Dendritic cell treated with granulocyte-macrophage colony-stimulating factor and Interleukin-4, amounts not matched to agents 40 ng/mL and 50 ng/mL, for 4 days (primary cell): ENCODE measurements around the gene PCCA.

Source experiments
- H3K27ac Mint-ChIP-seq: one replicate; pipeline ENCODE4 v1.8.0; 2022; ENCODE audit warnings: mild to moderate bottlenecking, mixed read lengths
- H3K27me3 Mint-ChIP-seq: one replicate; pipeline ENCODE4 v1.8.0; 2022; ENCODE audit warnings: mild to moderate bottlenecking, mixed read lengths
- H3K36me3 Mint-ChIP-seq: one replicate; pipeline ENCODE4 v1.8.0; 2022; ENCODE audit warnings: low read depth, mixed read lengths
- H3K4me1 Mint-ChIP-seq: one replicate; pipeline ENCODE4 v1.8.0; 2022; ENCODE audit warnings: low read depth, mixed read lengths
- H3K4me3 Mint-ChIP-seq: one replicate; pipeline ENCODE4 v1.8.0; 2022; ENCODE audit warnings: mild to moderate bottlenecking, moderate library complexity, mixed read lengths
- H3K9me3 Mint-ChIP-seq: one replicate; pipeline ENCODE4 v1.8.0; 2022; ENCODE audit warnings: mixed read lengths
- intact Hi-C: fragments of 100-400 bp; cut with micrococcal nuclease; formaldehyde crosslinking; loops from one replicate; pipeline ENCODE4 v1.15.0; 2022

Gene PCCA

GRCh38 chr13:100349594-100349993 lies 260.7 kb downstream of the PCCA start:
- Mint-ChIP-seq H3K27ac (no peak overlapping the region), H3K36me3 (no peaks in the 10 kb centered on the region), H3K9me3 (peaks cover 5% of the 10 kb centered on the region), H3K4me3 (no peak overlapping the region), H3K27me3 (no peaks in the 10 kb centered on the region), H3K4me1 (no peaks in the 10 kb centered on the region)
- intact Hi-C loops, result no loop called here

- H3K9me3 Mint-ChIP-seq, result peaks cover 5% of the 10 kb centered on the region
- intact Hi-C loops, result no loop called here
- H3K4me1 Mint-ChIP-seq, result no peaks in the 10 kb centered on the region
- no peak overlapping the region for H3K4me3 Mint-ChIP-seq
- no peak overlapping the region for H3K27ac Mint-ChIP-seq
- H3K36me3 Mint-ChIP-seq, result no peaks in the 10 kb centered on the region
- H3K27me3 Mint-ChIP-seq, result no peaks in the 10 kb centered on the region
Observed at GRCh38 chr13:100350601-100351000, 261.7 kb downstream of the PCCA start.

DNA sequence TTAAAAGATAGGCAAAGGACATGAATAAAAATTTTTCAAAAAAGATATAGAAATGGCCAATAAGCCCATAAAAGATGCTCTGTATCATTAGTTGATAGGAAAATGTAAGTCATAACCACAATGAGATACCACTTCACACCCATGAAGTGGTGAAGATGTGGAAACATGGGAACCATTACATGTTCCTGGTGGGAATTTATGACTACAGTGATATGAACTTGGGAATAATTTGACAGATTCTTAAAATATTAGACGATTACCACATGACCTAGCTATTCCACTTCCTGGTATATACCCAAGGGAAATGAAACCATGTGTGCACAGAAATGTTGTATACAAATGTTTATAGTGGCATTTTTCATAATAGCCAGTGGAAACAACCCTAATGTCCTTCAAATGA lies 267.5 kb downstream of the PCCA start:
- Mint-ChIP-seq H3K27ac (no peak overlapping the region), H3K36me3 (no peaks in the 10 kb centered on the region), H3K9me3 (peaks cover 5% of the 10 kb centered on the region), H3K27me3 (no peaks in the 10 kb centered on the region), H3K4me1 (no peaks in the 10 kb centered on the region), H3K4me3 (no peak overlapping the region)
- intact Hi-C loops, result no loop called here

DNA sequence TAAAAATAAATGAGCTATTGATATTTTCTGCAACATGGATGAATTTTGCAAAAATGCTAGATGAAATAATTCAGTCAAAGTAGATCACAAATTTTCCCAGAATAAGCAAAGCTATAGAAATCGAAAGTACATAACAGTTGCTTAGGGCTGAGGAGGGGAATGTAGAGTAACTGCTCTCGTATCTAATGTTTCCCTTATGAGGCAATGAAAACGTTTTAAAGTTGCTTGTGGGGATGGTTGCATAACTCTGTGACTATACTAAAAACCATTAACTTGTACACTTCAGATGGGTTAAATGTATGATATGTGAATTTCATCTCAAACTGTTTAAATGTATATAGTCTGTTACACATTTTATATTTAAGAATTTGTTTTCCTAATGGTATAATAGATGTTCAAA lies 268.0 kb downstream of the PCCA start:
- H3K36me3 Mint-ChIP-seq, result no peaks in the 10 kb centered on the region
- no peak overlapping the region for H3K27ac Mint-ChIP-seq
- intact Hi-C loops, result no loop called here
- no peak overlapping the region for H3K4me3 Mint-ChIP-seq
- H3K27me3 Mint-ChIP-seq, result peaks cover 1% of the 10 kb centered on the region
- no peaks in the 10 kb centered on the region for H3K4me1 Mint-ChIP-seq
- peaks cover 5% of the 10 kb centered on the region for H3K9me3 Mint-ChIP-seq

GRCh38 chr13:100357764-100358163 lies 268.9 kb downstream of the PCCA start:
- peaks cover 1% of the 10 kb centered on the region for H3K27me3 Mint-ChIP-seq
- no peaks in the 10 kb centered on the region for H3K4me1 Mint-ChIP-seq
- peaks cover 5% of the 10 kb centered on the region for H3K9me3 Mint-ChIP-seq
- no peak overlapping the region for H3K27ac Mint-ChIP-seq
- intact Hi-C loops, result no loop called here
- H3K36me3 Mint-ChIP-seq, result no peaks in the 10 kb centered on the region
- no peak overlapping the region for H3K4me3 Mint-ChIP-seq

- H3K27me3 Mint-ChIP-seq, result peaks cover 5% of the 10 kb centered on the region
- H3K4me3 Mint-ChIP-seq, result no peak overlapping the region
- H3K9me3 Mint-ChIP-seq, result no peaks in the 10 kb centered on the region
- H3K27ac Mint-ChIP-seq, result no peak overlapping the region
- H3K36me3 Mint-ChIP-seq, result no peaks in the 10 kb centered on the region
- H3K4me1 Mint-ChIP-seq, result no peaks in the 10 kb centered on the region
- intact Hi-C loops, result no loop called here
Observed at GRCh38 chr13:100361504-100361903, 272.6 kb downstream of the PCCA start.

DNA sequence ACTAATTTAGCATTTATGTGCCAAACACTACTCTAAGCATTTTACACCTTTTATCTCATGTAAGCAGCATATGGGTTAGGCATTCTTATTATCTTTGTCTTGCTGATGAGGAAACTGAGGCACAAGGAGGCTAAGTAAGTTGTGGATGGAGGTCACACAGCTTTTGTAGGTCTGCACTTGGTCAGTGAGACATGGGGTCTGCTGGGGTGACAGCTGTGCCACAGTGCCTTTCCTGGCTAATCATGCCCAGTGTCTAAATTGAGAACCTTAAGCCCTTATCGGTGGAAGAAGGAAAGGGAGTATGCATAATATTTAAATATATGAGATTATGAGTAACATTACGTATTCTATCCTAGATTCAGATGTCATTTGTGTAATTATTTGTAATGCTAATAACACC lies 273.5 kb downstream of the PCCA start:
- no peaks in the 10 kb centered on the region for H3K36me3 Mint-ChIP-seq
- intact Hi-C loops, result no loop called here
- no peak overlapping the region for H3K4me3 Mint-ChIP-seq
- no peaks in the 10 kb centered on the region for H3K9me3 Mint-ChIP-seq
- H3K27me3 Mint-ChIP-seq, result peaks cover 5% of the 10 kb centered on the region
- no peaks in the 10 kb centered on the region for H3K4me1 Mint-ChIP-seq
- H3K27ac Mint-ChIP-seq, result no peak overlapping the region

DNA sequence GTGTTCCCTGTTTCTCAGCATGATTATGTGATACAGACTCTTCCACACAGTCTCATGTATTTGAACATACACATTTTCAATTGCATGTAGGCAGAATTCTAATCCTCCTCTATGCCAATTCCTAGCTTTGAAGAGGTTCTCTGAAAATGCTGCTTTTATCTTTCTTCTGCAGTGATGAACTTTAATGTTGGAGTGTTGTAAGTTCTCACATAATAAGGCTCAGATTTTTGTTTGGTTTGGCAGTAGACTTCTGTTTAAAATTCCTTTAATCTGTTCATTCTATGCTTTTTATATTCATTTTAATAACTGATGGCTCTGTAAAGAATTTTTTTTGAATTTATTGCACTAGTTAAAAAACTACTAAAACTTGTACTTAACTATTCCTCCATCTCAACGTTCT lies 273.9 kb downstream of the PCCA start:
- H3K36me3 Mint-ChIP-seq, result no peaks in the 10 kb centered on the region
- intact Hi-C loops, result no loop called here
- no peaks in the 10 kb centered on the region for H3K4me1 Mint-ChIP-seq
- H3K4me3 Mint-ChIP-seq, result no peak overlapping the region
- H3K9me3 Mint-ChIP-seq, result no peaks in the 10 kb centered on the region
- H3K27ac Mint-ChIP-seq, result no peak overlapping the region
- H3K27me3 Mint-ChIP-seq, result peaks cover 5% of the 10 kb centered on the region

GRCh38 chr13:100363285-100363711 lies 274.4 kb downstream of the PCCA start:
- H3K36me3 Mint-ChIP-seq, result no peaks in the 10 kb centered on the region
- intact Hi-C loops, result no loop called here

DNA sequence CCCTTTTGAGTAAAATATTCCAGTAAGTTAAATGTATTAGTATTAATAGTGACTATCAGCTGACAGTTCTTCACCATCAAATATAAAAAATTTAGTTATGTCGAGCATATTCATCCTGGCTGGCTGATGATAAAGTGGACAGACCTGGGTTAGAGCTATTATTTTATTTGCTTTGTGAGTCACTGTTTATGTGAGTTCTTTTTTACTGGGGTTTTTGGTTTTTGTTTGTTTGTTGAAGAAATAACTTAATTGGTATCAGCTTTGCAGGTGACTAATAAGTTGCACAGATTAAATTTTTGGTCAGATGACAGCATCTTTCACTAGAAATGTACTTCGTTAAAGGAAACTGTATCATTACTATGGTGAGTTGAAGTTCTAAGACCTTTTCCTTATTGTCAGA lies 275.0 kb downstream of the PCCA start:
- Mint-ChIP-seq H3K27ac (no peak overlapping the region), H3K9me3 (no peaks in the 10 kb centered on the region), H3K36me3 (no peaks in the 10 kb centered on the region), H3K4me1 (no peaks in the 10 kb centered on the region), H3K4me3 (no peak overlapping the region), H3K27me3 (peaks cover 5% of the 10 kb centered on the region)
- intact Hi-C loops, result no loop called here

More at GRCh38 chr13:100363285-100363711, 274.4 kb downstream of the PCCA start:
- Mint-ChIP-seq H3K4me1 (no peaks in the 10 kb centered on the region), H3K27ac (no peak overlapping the region), H3K27me3 (peaks cover 5% of the 10 kb centered on the region), H3K9me3 (no peaks in the 10 kb centered on the region), H3K4me3 (no peak overlapping the region)

DNA sequence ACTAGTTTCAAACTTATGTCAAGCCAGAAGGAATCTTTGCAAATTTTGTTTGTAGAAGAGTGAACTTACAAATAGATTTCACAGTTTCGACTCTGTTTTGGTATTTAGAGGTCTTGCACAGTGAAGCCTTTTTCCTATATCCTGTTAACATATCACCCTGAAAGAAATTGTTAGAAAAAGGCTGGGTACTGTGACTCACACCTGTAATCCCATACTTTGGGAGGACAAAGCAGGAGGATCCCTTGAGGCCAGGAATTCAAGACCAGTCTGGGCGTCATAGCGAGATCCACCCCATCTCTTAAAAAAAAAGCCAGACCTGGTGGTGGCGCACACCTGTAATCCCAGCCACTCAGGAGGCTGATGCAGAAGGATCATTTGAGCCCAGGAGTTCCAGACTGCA lies 275.7 kb downstream of the PCCA start:
- H3K4me3 Mint-ChIP-seq, result no peak overlapping the region

GRCh38 chr13:100365680-100366079 lies 276.8 kb downstream of the PCCA start:
- peaks cover 7% of the 10 kb centered on the region for H3K27me3 Mint-ChIP-seq
- H3K4me1 Mint-ChIP-seq, result no peaks in the 10 kb centered on the region

More for the DNA sequence above, 275.7 kb downstream of the PCCA start:
- no peaks in the 10 kb centered on the region for H3K36me3 Mint-ChIP-seq
- intact Hi-C loops, result no loop called here
- H3K27ac Mint-ChIP-seq, result no peak overlapping the region
- peaks cover 5% of the 10 kb centered on the region for H3K27me3 Mint-ChIP-seq
- H3K9me3 Mint-ChIP-seq, result no peaks in the 10 kb centered on the region
- H3K4me1 Mint-ChIP-seq, result no peaks in the 10 kb centered on the region

GRCh38 chr13:100378533-100378932 lies 289.6 kb downstream of the PCCA start:
- H3K27ac Mint-ChIP-seq, result no peak overlapping the region
- no peak overlapping the region for H3K4me3 Mint-ChIP-seq
- H3K27me3 Mint-ChIP-seq, result peaks cover 57% of the 10 kb centered on the region
- peaks cover 16% of the 10 kb centered on the region for H3K4me1 Mint-ChIP-seq
- H3K9me3 Mint-ChIP-seq, result peaks cover 43% of the 10 kb centered on the region
- H3K36me3 Mint-ChIP-seq, result peaks cover 41% of the 10 kb centered on the region
- intact Hi-C loops, result no loop called here

More at GRCh38 chr13:100365680-100366079, 276.8 kb downstream of the PCCA start:
- H3K36me3 Mint-ChIP-seq, result no peaks in the 10 kb centered on the region
- H3K9me3 Mint-ChIP-seq, result no peaks in the 10 kb centered on the region
- no peak overlapping the region for H3K4me3 Mint-ChIP-seq
- intact Hi-C loops, result no loop called here
- H3K27ac Mint-ChIP-seq, result no peak overlapping the region

GRCh38 chr13:100381595-100382224 lies 292.8 kb downstream of the PCCA start:
- H3K27me3 Mint-ChIP-seq, result peaks cover 39% of the 10 kb centered on the region
- no peak overlapping the region for H3K27ac Mint-ChIP-seq
- peaks cover 29% of the 10 kb centered on the region for H3K36me3 Mint-ChIP-seq

DNA sequence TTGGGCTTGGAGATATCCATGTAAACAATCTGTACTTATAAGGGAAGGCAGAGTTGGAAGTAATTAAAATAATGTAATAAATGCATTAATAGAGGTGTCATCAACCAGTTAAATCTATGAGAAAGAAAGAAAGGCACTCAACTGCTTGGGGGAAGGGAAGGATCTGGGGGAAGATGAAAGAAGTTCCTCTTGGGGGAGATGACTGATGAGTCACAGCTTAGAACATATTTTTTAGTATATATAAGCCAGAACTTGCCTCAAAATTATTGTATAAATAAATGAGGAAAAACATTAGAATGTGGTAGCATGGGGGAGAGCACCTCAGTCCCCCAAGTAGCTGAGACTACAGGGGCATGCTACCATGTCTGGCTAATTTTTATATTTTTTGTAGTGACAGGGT lies 293.9 kb downstream of the PCCA start:
- no peak overlapping the region for H3K27ac Mint-ChIP-seq
- H3K4me3 Mint-ChIP-seq, result no peak overlapping the region
- intact Hi-C loops, result no loop called here
- H3K4me1 Mint-ChIP-seq, result peaks cover 14% of the 10 kb centered on the region
- peaks cover 33% of the 10 kb centered on the region for H3K27me3 Mint-ChIP-seq
- H3K9me3 Mint-ChIP-seq, result peaks cover 20% of the 10 kb centered on the region
- peaks cover 23% of the 10 kb centered on the region for H3K36me3 Mint-ChIP-seq

More at GRCh38 chr13:100381595-100382224, 292.8 kb downstream of the PCCA start:
- Mint-ChIP-seq H3K4me3 (no peak overlapping the region), H3K4me1 (peaks cover 16% of the 10 kb centered on the region), H3K9me3 (peaks cover 24% of the 10 kb centered on the region)
- intact Hi-C loops, result no loop called here
